Lower leg skin (tissue), 4 donors: ENCODE measurements around the gene PLN. TPM values are rescaled to one million over a fixed set of nuclear protein-coding genes. Genes with fewer than 3 reads are reported as not detected.

Experiments used
- DNase-seq, 2 donors: peaks; one replicate each; pipeline ENCODE4 v3.0.0-alpha.2; 2019; ENCODE audit warnings: low spot score in 2 of 2
- H3K4me3 ChIP-seq: fragments of 200-600 bp; sonication (generic); 2 replicates; pipeline ENCODE4 v1.5.1; 2017; ENCODE audit warnings: mild to moderate bottlenecking, low read depth; ENCODE audit not compliant: poor library complexity, severe bottlenecking
- CTCF ChIP-seq, 3 donors: fragments of 450-650 bp; IDR thresholded peaks; one replicate each; pipeline ENCODE4 v1.5.1; 2016; ENCODE audit warnings: antibody characterized with exemption in 3 of 3, mild to moderate bottlenecking in 3 of 3, moderate library complexity in 2 of 3
- POLR2A ChIP-seq, 2 donors: fragments of 450-650 bp; IDR thresholded peaks; one replicate each; pipeline ENCODE4 v1.6.1; 2016 to 2017; ENCODE audit warnings: antibody characterized with exemption in 2 of 2, mild to moderate bottlenecking in 1 of 2, moderate library complexity in 1 of 2
- WGBS, 2 donors: methylation state at CpG; one replicate each; pipeline ENCODE4 v1.1.5; 2018; 5-methylcytosine and 5-hydroxymethylcytosine counted together
- intact Hi-C: fragments of 100-400 bp; cut with DNase I; formaldehyde crosslinking; loops from one replicate; pipeline ENCODE4 v1.15.0; 2023; ENCODE audit warnings: low total_unique reads
- total RNA-seq, 4 donors: library from RNA; depleted of rRNA; stranded (reverse); fragments of >200 nt; gene quantifications; one replicate each; pipeline ENCODE4 v1.1.0, GENCODE V29; 2016

PLN gene
- total RNA-seq, 4 donors from 2014 or later, result 1.8 to 10.5 (median 3.1) TPM

GRCh38 chr6:118511930-118512715 is 36.0 kb upstream of the PLN start:
- TF ChIP-seq POLR2A (IDR thresholded peaks at IDR 0.05), result no peak
- no peak for TF ChIP-seq CTCF (IDR thresholded peaks at IDR 0.05)
- 92 to 95% methylated on average over 4 of the region's 4 CpGs for WGBS, 2 donors
- H3K4me3 ChIP-seq, result no peak overlapping the region
- no peak for DNase-seq
- intact Hi-C loops, result no loop called here

- intact Hi-C loops, result no loop called here
- TF ChIP-seq POLR2A (IDR thresholded peaks at IDR 0.05) (no peak), CTCF (IDR thresholded peaks at IDR 0.05) (no peak)
- H3K4me3 ChIP-seq, result no peak overlapping the region
- no peak for DNase-seq
- WGBS, 2 donors, result 76% methylated on average over 3 of the region's 3 CpGs
These were observed 33.4 kb upstream of the PLN start for GRCh38 chr6:118514689-118515088.

- no peak overlapping the region for H3K4me3 ChIP-seq
- TF ChIP-seq POLR2A (IDR thresholded peaks at IDR 0.05) (no peak), CTCF (IDR thresholded peaks at IDR 0.05) (no peak)
- intact Hi-C loops, result no loop called here
- WGBS, 2 donors, result 96 to 97% methylated on average over 4 of the region's 4 CpGs
- DNase-seq, result no peak
These were observed 25.7 kb upstream of the PLN start for GRCh38 chr6:118522422-118522821.

DNA sequence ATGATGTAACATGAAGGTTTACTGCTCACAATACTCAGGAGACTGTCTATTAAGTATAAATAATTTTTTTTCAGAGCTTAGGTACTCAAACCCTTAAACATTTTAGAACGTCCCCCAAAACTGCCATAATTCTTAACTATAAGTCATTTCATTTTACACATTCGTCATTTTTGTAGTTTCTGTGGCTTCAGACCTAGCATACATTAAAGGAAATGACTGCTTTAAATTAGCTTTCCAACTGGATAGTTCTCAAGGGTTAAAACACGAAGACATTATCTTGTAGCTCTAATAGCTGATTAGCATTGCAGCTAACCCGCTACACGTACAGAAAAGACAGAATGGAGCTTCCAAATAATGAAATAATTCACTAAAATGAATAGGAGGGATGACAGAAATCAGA is 24.9 kb upstream of the PLN start:
- TF ChIP-seq CTCF (IDR thresholded peaks at IDR 0.05) (no peak), POLR2A (IDR thresholded peaks at IDR 0.05) (no peak)
- DNase-seq, result no peak

GRCh38 chr6:118524686-118525085 is 23.4 kb upstream of the PLN start:
- no peak for TF ChIP-seq CTCF (IDR thresholded peaks at IDR 0.05)
- no peak for DNase-seq
- 70 to 72% methylated on average over 2 of the region's 2 CpGs for WGBS, 2 donors
- no peak overlapping the region for H3K4me3 ChIP-seq
- intact Hi-C loops, result no loop called here

More for the DNA sequence above, 24.9 kb upstream of the PLN start:
- 93% methylated on average over 5 of the region's 5 CpGs for WGBS, 2 donors
- H3K4me3 ChIP-seq, result no peak overlapping the region
- intact Hi-C loops, result no loop called here
